Left lung (tissue), 10 donors: ENCODE results near the gene MTIF2. TPM values are rescaled to one million over a fixed set of nuclear protein-coding genes. Genes with fewer than 3 reads are reported as not detected.
A peak's percentile ranks its signal among the peaks of the same experiment; 100 is the strongest.
"Not testable (repeated sequence)": the region's sequence is repeated elsewhere in the genome, so short reads cannot be mapped to it uniquely, and the experiment has no call there.

Experiments used
- ATAC-seq: fragments of 200-7000 bp; cut with Tn5 transposase; one replicate; pipeline ENCODE4 v1.9.1; 2020; ENCODE audit warnings: moderate library complexity
- DNase-seq, 4 donors: peaks; one replicate each; pipeline ENCODE4 v3.0.0-alpha.2; 2013 to 2020
- H3K27ac ChIP-seq, 2 donors: fragments of 200-600 bp; sonication (generic) in 1 of 2; one replicate each; pipeline versions ENCODE4 v1.5.0 to v1.8.0; 2020 to 2021
- H3K27me3 ChIP-seq, 2 donors: fragments of 200-600 bp; sonication (generic) in 1 of 2; one replicate each; pipeline versions ENCODE4 v1.5.0 to v1.8.0; 2020 to 2021
- H3K36me3 ChIP-seq, 2 donors: fragments of 200-600 bp; sonication (generic) in 1 of 2; one replicate each; pipeline versions ENCODE4 v1.5.0 to v1.8.0; 2020 to 2021
- H3K4me1 ChIP-seq, 2 donors: fragments of 200-600 bp; one replicate each; pipeline ENCODE4 v1.8.0; 2021
- H3K4me3 ChIP-seq, 2 donors: fragments of 200-600 bp; sonication (generic) in 1 of 2; one replicate each; pipeline versions ENCODE4 v1.5.0 to v1.8.0; 2020 to 2021; ENCODE audit warnings: mild to moderate bottlenecking in 1 of 2
- H3K9me3 ChIP-seq, 2 donors: fragments of 200-600 bp; sonication (generic) in 1 of 2; one replicate each; pipeline versions ENCODE4 v1.5.0 to v1.8.0; 2020 to 2021
- CTCF ChIP-seq, 2 donors: fragments of 200-600 bp; sonication (generic) in 1 of 2; IDR thresholded peaks; one replicate each; pipeline versions ENCODE4 v1.5.0 to v1.8.0; 2021; ENCODE audit warnings: antibody characterized with exemption in 2 of 2
- intact Hi-C, 2 donors: fragments of 100-400 bp; cut with DNase I; formaldehyde crosslinking; loops; one replicate each; pipeline versions ENCODE4 v1.11.2 to v1.14.2; 2022
- polyA plus RNA-seq, 6 donors: library from polyadenylated mRNA; unstranded; fragments of 120-200 nt; gene quantifications; one replicate each; pipeline ENCODE4 v1.2.1, GENCODE V29; 2013; ENCODE audit not compliant: insufficient read length in 6 of 6
- total RNA-seq, 2 donors: library from RNA; stranded (reverse); fragmentation: NEBNext Ultra II Directional; extraction: Animal tissue kit (Norgen Biotek cat#: 25700); gene quantifications; one replicate each; pipeline ENCODE4 v1.2.1, GENCODE V29; 2021
- donor health status: DM: no; HTN: yes; CAD: no.
- donor health status: DM: no; HTN: no; CAD: no.

Gene MTIF2
- total and polyA plus RNA-seq, 8 donors, result 19.8 to 36.7 (median 33.5) TPM

GRCh38 chr2:55302241-55302640, 33.2 kb upstream of the MTIF2 start:
- Histone ChIP-seq H3K36me3 (peaks cover 0 to 41% of the 10 kb centered on the region in 2 donors), H3K27me3 (no peaks in the 10 kb centered on the region), H3K4me3 (no peak overlapping the region), H3K4me1 (no peaks in the 10 kb centered on the region), H3K9me3 (no peaks in the 10 kb centered on the region), H3K27ac (no peak overlapping the region)
- intact Hi-C loops, result no loop called here
- ATAC-seq, result no peak
- no peak for TF ChIP-seq CTCF (IDR thresholded peaks at IDR 0.05)
- DNase-seq, result no peak

- DNase-seq, result no peak
- no peak for TF ChIP-seq CTCF (IDR thresholded peaks at IDR 0.05)
- Histone ChIP-seq H3K36me3 (peaks cover 0 to 34% of the 10 kb centered on the region in 2 donors), H3K4me3 (no peak overlapping the region), H3K27ac (no peak overlapping the region), H3K4me1 (no peaks in the 10 kb centered on the region), H3K9me3 (no peaks in the 10 kb centered on the region), H3K27me3 (no peaks in the 10 kb centered on the region)
- intact Hi-C loops, result no loop called here
- ATAC-seq, result no peak
Observed at GRCh38 chr2:55301277-55301676, 32.2 kb upstream of the MTIF2 start.

GRCh38 chr2:55296393-55296792, 27.4 kb upstream of the MTIF2 start:
- intact Hi-C loops, result no loop called here
- DNase-seq (no peak), ATAC-seq (no peak)
- Histone ChIP-seq H3K4me1 (peaks cover 0 to 9% of the 10 kb centered on the region in 2 donors), H3K27me3 (no peaks in the 10 kb centered on the region), H3K9me3 (no peaks in the 10 kb centered on the region), H3K4me3 (no peak overlapping the region), H3K27ac (no peak overlapping the region), H3K36me3 (peaks cover 0 to 28% of the 10 kb centered on the region in 2 donors)
- no peak for TF ChIP-seq CTCF (IDR thresholded peaks at IDR 0.05)

GRCh38 chr2:55283083-55283482, 14.1 kb upstream of the MTIF2 start:
- peak overlapping the region in 1 of 2 donors; percentile 68 for H3K4me3 ChIP-seq
- H3K4me1 ChIP-seq, result peaks cover 0 to 14% of the 10 kb centered on the region in 2 donors
- H3K9me3 ChIP-seq, result no peaks in the 10 kb centered on the region
- H3K27me3 ChIP-seq, result no peaks in the 10 kb centered on the region
- no peaks in the 10 kb centered on the region for H3K36me3 ChIP-seq
- ATAC-seq, result no peak
- intact Hi-C loops, result loop anchor here in 1 of 2 donors (10.0 kb wide), 1 partner anchor 132 kb away; the partner anchor contains the start of gene CCDC88A
- peak overlapping the region in 1 of 2 donors; percentile 97 for H3K27ac ChIP-seq
- TF ChIP-seq CTCF (IDR thresholded peaks at IDR 0.05), result no peak
- DNase-seq, result no peak

GRCh38 chr2:55282110-55282917, 13.3 kb upstream of the MTIF2 start:
- no peaks in the 10 kb centered on the region for H3K9me3 ChIP-seq
- peaks cover 0 to 14% of the 10 kb centered on the region in 2 donors for H3K4me1 ChIP-seq
- no peaks in the 10 kb centered on the region for H3K36me3 ChIP-seq
- ATAC-seq (peak; percentile 99), DNase-seq (peak; percentile 75 to 100 (median 90))
- no peak for TF ChIP-seq CTCF (IDR thresholded peaks at IDR 0.05)
- peak overlapping the region; percentile 54 to 68 for H3K4me3 ChIP-seq
- no peaks in the 10 kb centered on the region for H3K27me3 ChIP-seq
- peak overlapping the region; percentile 92 to 97 for H3K27ac ChIP-seq
- intact Hi-C loops, result loop anchor here in 1 of 2 donors (10.0 kb wide), 1 partner anchor 132 kb away; the partner anchor contains the start of gene CCDC88A

GRCh38 chr2:55280851-55281546, 12.0 kb upstream of the MTIF2 start:
- not testable (repeated sequence) for H3K4me3 ChIP-seq, ATAC-seq, DNase-seq, H3K36me3 ChIP-seq, H3K9me3 ChIP-seq, H3K27ac ChIP-seq, H3K27me3 ChIP-seq
- peaks cover 0 to 14% of the 10 kb centered on the region in 2 donors for H3K4me1 ChIP-seq
- intact Hi-C loops, result loop anchor here in 1 of 2 donors (10.0 kb wide), 1 partner anchor 134 kb away; the partner anchor contains the start of gene CCDC88A

GRCh38 chr2:55279859-55280424, 10.9 kb upstream of the MTIF2 start:
- peaks cover 0 to 14% of the 10 kb centered on the region in 2 donors for H3K4me1 ChIP-seq
- DNase-seq, ATAC-seq, H3K36me3 ChIP-seq, H3K27me3 ChIP-seq, H3K4me3 ChIP-seq, H3K27ac ChIP-seq, H3K9me3 ChIP-seq: not testable (repeated sequence)
- intact Hi-C loops, result loop anchor here in 1 of 2 donors (10.0 kb wide), 1 partner anchor 135 kb away; the partner anchor contains the start of gene CCDC88A
